SK-N-SH (cell line): ENCODE data around the gene LCORL. TPM values are rescaled to one million over a fixed set of nuclear protein-coding genes. Genes with fewer than 3 reads are reported as not detected.

Experiments
- CTCF ChIA-PET: fragments of 300-600, 350-600 bp; formaldehyde crosslinking; extraction: SDS; loops from one replicate; lab custom pipeline; 2021; lab: Yijun Ruan, JAX
- POLR2A ChIA-PET: fragments of 350-600 bp; sonication (Branson Sonifier 250); formaldehyde crosslinking; extraction: SDS; loops from one replicate; lab custom pipeline; 2020; ENCODE audit warnings: antibody characterized with exemption, inconsistent platforms; lab: Yijun Ruan, JAX
- DNase-seq: peaks from one replicate; pipeline ENCODE4 v3.0.0; 2012
- H2AFZ ChIP-seq: fragments of 200-600 bp; sonication (generic); 2 replicates; pipeline ENCODE4 v1.8.1; 2016; ENCODE audit warnings: antibody characterized with exemption, mild to moderate bottlenecking, low read depth
- H3F3A ChIP-seq: fragments of 200-600 bp; sonication (generic); replicated peaks from 2 replicates; pipeline ENCODE3; 2016; ENCODE audit warnings: antibody characterized with exemption, mild to moderate bottlenecking; ENCODE audit not compliant: insufficient read depth
- H3K27ac ChIP-seq, 2 experiments: fragments of 200-500 bp in 1 of 2; fragments of 200-600 bp in 1 of 2; sonication (Bioruptor generic) in 1 of 2; sonication (generic), shearing (Covaris generic) in 1 of 2; 2 replicates each; pipeline versions ENCODE4 v1.5.1 to v1.6.1; 2014 to 2016; ENCODE audit warnings: low read depth in 2 of 2, inconsistent platforms in 1 of 2, low read length in 1 of 2, mild to moderate bottlenecking in 1 of 2, mixed read lengths in 1 of 2
- H3K27me3 ChIP-seq: fragments of 200-600 bp; sonication (generic), shearing (Covaris generic); 2 replicates; pipeline ENCODE4 v1.6.1; 2016; ENCODE audit warnings: mixed run types; ENCODE audit not compliant: insufficient read depth
- H3K36me3 ChIP-seq, 2 experiments: fragments of 200-500 bp in 1 of 2; fragments of 200-600 bp in 1 of 2; sonication (Bioruptor generic) in 1 of 2; sonication (generic) in 1 of 2; replicated peaks in 1 of 2; 2 replicates each; pipeline versions ENCODE3 to v1.5.1; 2014 to 2016; ENCODE audit warnings: low read length in 1 of 2, mild to moderate bottlenecking in 1 of 2; ENCODE audit not compliant: insufficient read depth in 2 of 2, control insufficient read depth in 1 of 2
- H3K4me1 ChIP-seq, 2 experiments: fragments of 200-500 bp in 1 of 2; fragments of 200-600 bp in 1 of 2; sonication (Bioruptor generic) in 1 of 2; sonication (generic), shearing (Covaris generic) in 1 of 2; 2 replicates each; pipeline versions ENCODE4 v1.5.1 to v1.6.1; 2014 to 2016; ENCODE audit warnings: low read depth in 1 of 2, low read length in 1 of 2, mixed run types in 1 of 2; ENCODE audit not compliant: insufficient read depth in 2 of 2, control insufficient read depth in 1 of 2
- H3K4me2 ChIP-seq: fragments of 200-600 bp; sonication (generic), shearing (Covaris generic); 2 replicates; pipeline ENCODE4 v1.6.1; 2017; ENCODE audit warnings: mixed run types
- H3K4me3 ChIP-seq, 2 experiments: fragments of 200-500 bp in 1 of 2; fragments of 200-600 bp in 1 of 2; sonication (Bioruptor generic) in 1 of 2; sonication (generic), shearing (Covaris generic) in 1 of 2; 2 replicates each; pipeline versions ENCODE4 v1.5.1 to v1.8.1; 2014 to 2016; ENCODE audit warnings: low read depth in 2 of 2, inconsistent platforms in 1 of 2, low read length in 1 of 2, mild to moderate bottlenecking in 1 of 2, mixed read lengths in 1 of 2, moderate library complexity in 1 of 2
- H3K79me2 ChIP-seq: fragments of 200-600 bp; sonication (generic); 2 replicates; pipeline ENCODE4 v1.8.1; 2017; ENCODE audit warnings: mild to moderate bottlenecking; ENCODE audit not compliant: insufficient read depth
- H3K9ac ChIP-seq: fragments of 200-600 bp; sonication (generic); 2 replicates; pipeline ENCODE4 v1.6.1; 2017; ENCODE audit warnings: mixed run types
- H3K9me2 ChIP-seq: fragments of 200-600 bp; sonication (generic); 2 replicates; pipeline ENCODE4 v1.6.1; 2017; ENCODE audit warnings: mixed run types
- H3K9me3 ChIP-seq: fragments of 200-600 bp; sonication (generic); 2 replicates; pipeline ENCODE4 v1.6.1; 2017; ENCODE audit warnings: mixed run types, mild to moderate bottlenecking, moderate library complexity
- H4K20me1 ChIP-seq: fragments of 200-600 bp; sonication (generic); 2 replicates; pipeline ENCODE4 v1.6.1; 2017; ENCODE audit warnings: mild to moderate bottlenecking, mixed run types; ENCODE audit not compliant: insufficient read depth
- CTCF ChIP-seq: fragments of 200-600 bp; sonication (generic); IDR thresholded peaks from 2 replicates; pipeline ENCODE4 v1.6.1; 2017; ENCODE audit warnings: antibody characterized with exemption, mild to moderate bottlenecking, moderate library complexity
- MAX ChIP-seq: IDR thresholded peaks from 2 replicates; pipeline ENCODE4 v1.4.0; 2012; ENCODE audit warnings: low read depth
- POLR2AphosphoS5 ChIP-seq: IDR thresholded peaks from 2 replicates; pipeline ENCODE4 v1.6.1; 2012; ENCODE audit warnings: low read depth, low read length
- RAD21 ChIP-seq: IDR thresholded peaks from 2 replicates; pipeline ENCODE4 v1.6.1; 2012; ENCODE audit warnings: mild to moderate bottlenecking, low read length
- RCOR1 ChIP-seq: fragments of 150-350 bp; IDR thresholded peaks from 2 replicates; pipeline ENCODE4 v1.6.1; 2017; ENCODE audit warnings: antibody characterized with exemption, low read length
- SIN3A ChIP-seq: IDR thresholded peaks from 2 replicates; pipeline ENCODE4 v1.6.1; 2012; ENCODE audit warnings: low read depth, mild to moderate bottlenecking, low read length, moderate library complexity, borderline replicate concordance
- TCF12 ChIP-seq: IDR thresholded peaks from 2 replicates; pipeline ENCODE4 v1.4.0; 2012
- WGBS: methylation state at CpG from one replicate; pipeline ENCODE4 v1.1.6; 2017; ENCODE audit warnings: low lambda C conversion rate; 5-methylcytosine and 5-hydroxymethylcytosine counted together
- polyA plus RNA-seq, 3 experiments: library from polyadenylated mRNA; depleted of rRNA; stranded (reverse); fragments of >200 nt; gene quantifications; 2 replicates each; pipeline ENCODE4 v1.2.3, GENCODE V29; 2012
- TF ChIP-seq, protein P1 (sequence below): IDR thresholded peaks from 2 replicates; pipeline ENCODE4 v1.6.1; 2012; ENCODE audit warnings: mild to moderate bottlenecking, low read depth, low read length, moderate library complexity

Gene LCORL
- polyA plus RNA-seq, 1 of the 3 experiments (the other 2 are of a cell fraction) = 1.9 TPM

GRCh38 chr4:17997129-17997528, 24.4 kb downstream of the LCORL start:
- ChIA-PET CTCF (no interaction called here), POLR2A (no interaction called here)
- Histone ChIP-seq H2AFZ (no peak overlapping the region), H3K27me3 (no peaks in the 10 kb centered on the region), H4K20me1 (peaks cover 10% of the 10 kb centered on the region; the same call in 1 of the 2 replicates), H3K4me3 (no peak overlapping the region), H3F3A (peaks cover 4% of the 10 kb centered on the region), H3K27ac (no peak overlapping the region; a peak in 1 of 4 replicates), H3K36me3 (no peaks in the 10 kb centered on the region), H3K4me2 (no peak overlapping the region), H3K4me1 (no peaks in the 10 kb centered on the region; a peak in 1 of 4 replicates), H3K9me3 (no peaks in the 10 kb centered on the region), H3K79me2 (peaks cover 93% of the 10 kb centered on the region), H3K9ac (no peak overlapping the region), H3K9me2 (no peaks in the 10 kb centered on the region)
- no peak for TF ChIP-seq SIN3A
- DNase-seq = no peak
- 84% methylated on average over 5 of the region's 5 CpGs for WGBS

DNA sequence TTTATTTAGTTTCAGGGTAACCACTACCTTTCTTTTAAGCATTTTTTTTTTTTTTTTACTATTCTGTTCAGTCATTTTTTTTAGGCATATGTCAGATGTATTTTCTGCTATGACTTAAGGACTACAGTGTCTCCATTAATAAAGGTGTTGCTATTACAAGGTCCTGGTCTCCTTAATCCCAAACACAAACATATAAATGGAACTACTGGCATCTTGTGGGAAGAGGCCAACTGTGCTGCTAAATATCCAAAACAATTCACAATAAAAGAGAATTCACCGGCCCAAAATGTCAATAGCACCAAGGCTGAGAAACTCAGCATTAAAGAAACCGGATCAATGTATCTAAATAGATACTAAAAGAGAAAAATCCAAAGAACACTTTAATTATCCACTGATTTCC, 26.4 kb downstream of the LCORL start:
- Histone ChIP-seq H3K36me3 (no peaks in the 10 kb centered on the region), H3K79me2 (peaks cover 91% of the 10 kb centered on the region), H3F3A (peaks cover 4% of the 10 kb centered on the region), H3K27me3 (no peaks in the 10 kb centered on the region), H3K4me2 (no peak overlapping the region), H3K9me3 (no peaks in the 10 kb centered on the region), H3K9ac (no peak overlapping the region), H3K4me3 (no peak overlapping the region), H4K20me1 (peaks cover 5% of the 10 kb centered on the region; the same call in 1 of the 2 replicates), H2AFZ (no peak overlapping the region), H3K27ac (no peak overlapping the region), H3K4me1 (no peaks in the 10 kb centered on the region; a peak in 1 of 4 replicates), H3K9me2 (no peaks in the 10 kb centered on the region)
- CTCF ChIA-PET = interaction anchor here (0.6 kb wide), 1 partner anchor 23 kb away, joined by 3 read pairs; no protein-coding TSS in a partner anchor
- WGBS = 47% methylated on average over 2 of the region's 2 CpGs
- no peak for DNase-seq
- TF ChIP-seq CTCF (no peak), RAD21 (no peak), TCF12 (no peak), MAX (no peak), POLR2AphosphoS5 (no peak), RCOR1 (no peak)
- POLR2A ChIA-PET = no interaction called here

- Histone ChIP-seq H2AFZ (no peak overlapping the region), H3K9ac (no peak overlapping the region), H3K79me2 (peaks cover 33% of the 10 kb centered on the region), H3K4me2 (no peak overlapping the region), H3K9me2 (no peaks in the 10 kb centered on the region), H4K20me1 (no peaks in the 10 kb centered on the region), H3K27ac (no peak overlapping the region), H3K4me1 (peaks cover 0 to 4% of the 10 kb centered on the region in 2 experiments; a peak in 1 of 4 replicates), H3F3A (no peaks in the 10 kb centered on the region), H3K9me3 (no peaks in the 10 kb centered on the region), H3K27me3 (no peaks in the 10 kb centered on the region), H3K4me3 (no peak overlapping the region), H3K36me3 (peaks cover 0 to 3% of the 10 kb centered on the region in 2 experiments)
- POLR2A ChIA-PET = no interaction called here
- TF ChIP-seq, protein P1, sequence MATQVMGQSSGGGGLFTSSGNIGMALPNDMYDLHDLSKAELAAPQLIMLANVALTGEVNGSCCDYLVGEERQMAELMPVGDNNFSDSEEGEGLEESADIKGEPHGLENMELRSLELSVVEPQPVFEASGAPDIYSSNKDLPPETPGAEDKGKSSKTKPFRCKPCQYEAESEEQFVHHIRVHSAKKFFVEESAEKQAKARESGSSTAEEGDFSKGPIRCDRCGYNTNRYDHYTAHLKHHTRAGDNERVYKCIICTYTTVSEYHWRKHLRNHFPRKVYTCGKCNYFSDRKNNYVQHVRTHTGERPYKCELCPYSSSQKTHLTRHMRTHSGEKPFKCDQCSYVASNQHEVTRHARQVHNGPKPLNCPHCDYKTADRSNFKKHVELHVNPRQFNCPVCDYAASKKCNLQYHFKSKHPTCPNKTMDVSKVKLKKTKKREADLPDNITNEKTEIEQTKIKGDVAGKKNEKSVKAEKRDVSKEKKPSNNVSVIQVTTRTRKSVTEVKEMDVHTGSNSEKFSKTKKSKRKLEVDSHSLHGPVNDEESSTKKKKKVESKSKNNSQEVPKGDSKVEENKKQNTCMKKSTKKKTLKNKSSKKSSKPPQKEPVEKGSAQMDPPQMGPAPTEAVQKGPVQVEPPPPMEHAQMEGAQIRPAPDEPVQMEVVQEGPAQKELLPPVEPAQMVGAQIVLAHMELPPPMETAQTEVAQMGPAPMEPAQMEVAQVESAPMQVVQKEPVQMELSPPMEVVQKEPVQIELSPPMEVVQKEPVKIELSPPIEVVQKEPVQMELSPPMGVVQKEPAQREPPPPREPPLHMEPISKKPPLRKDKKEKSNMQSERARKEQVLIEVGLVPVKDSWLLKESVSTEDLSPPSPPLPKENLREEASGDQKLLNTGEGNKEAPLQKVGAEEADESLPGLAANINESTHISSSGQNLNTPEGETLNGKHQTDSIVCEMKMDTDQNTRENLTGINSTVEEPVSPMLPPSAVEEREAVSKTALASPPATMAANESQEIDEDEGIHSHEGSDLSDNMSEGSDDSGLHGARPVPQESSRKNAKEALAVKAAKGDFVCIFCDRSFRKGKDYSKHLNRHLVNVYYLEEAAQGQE = no peak
- CTCF ChIA-PET = interaction anchor here (0.9 to 1.2 kb wide), 2 partner anchors 13 to 14 kb away, joined by 3 read pairs; no protein-coding TSS in a partner anchor
- WGBS = 88% methylated on average over 2 of the region's 2 CpGs
- no peak for DNase-seq
Measured at GRCh38 chr4:17985832-17986231, 35.7 kb downstream of the LCORL start.
